Neural progenitor cell (in vitro differentiated cells): Measurements from ENCODE around the gene KLF13. TPM values are rescaled to one million over a fixed set of nuclear protein-coding genes. Genes with fewer than 3 reads are reported as not detected.

Source experiments
- DNase-seq: peaks from one replicate; pipeline ENCODE4 v3.0.0-alpha.2; 2016; ENCODE audit warnings: low spot score
- H2AFZ ChIP-seq: fragments of 200-600 bp; sonication (generic); replicated peaks from 2 replicates; pipeline ENCODE4 v1.6.1; 2016; ENCODE audit warnings: antibody characterized with exemption
- H3F3A ChIP-seq: fragments of 200-600 bp; sonication (generic); 2 replicates; pipeline ENCODE4 v1.6.1; 2016; ENCODE audit warnings: antibody characterized with exemption, low read depth
- H3K27ac ChIP-seq: fragments of 200-600 bp; sonication (generic); 2 replicates; pipeline ENCODE4 v1.5.1; 2016; ENCODE audit warnings: mild to moderate bottlenecking
- H3K27me3 ChIP-seq: fragments of 200-600 bp; sonication (generic); 2 replicates; pipeline ENCODE4 v1.6.1; 2016; ENCODE audit warnings: mild to moderate bottlenecking, moderate library complexity
- H3K36me3 ChIP-seq: fragments of 200-600 bp; sonication (generic); 2 replicates; pipeline ENCODE4 v1.5.1; 2016
- H3K4me1 ChIP-seq: fragments of 200-600 bp; sonication (generic); 2 replicates; pipeline ENCODE4 v1.6.1; 2016; ENCODE audit warnings: mixed run types
- H3K4me2 ChIP-seq: fragments of 200-600 bp; sonication (generic); 2 replicates; pipeline ENCODE4 v1.6.1; 2016
- H3K4me3 ChIP-seq: fragments of 200-600 bp; sonication (generic); 2 replicates; pipeline ENCODE4 v1.5.1; 2016
- H3K79me2 ChIP-seq: fragments of 200-600 bp; sonication (generic); 2 replicates; pipeline ENCODE4 v1.6.1; 2016; ENCODE audit warnings: low read depth
- H3K9ac ChIP-seq: fragments of 200-600 bp; sonication (generic); 2 replicates; pipeline ENCODE4 v1.6.1; 2016
- H3K9me3 ChIP-seq: fragments of 200-600 bp; sonication (generic); 2 replicates; pipeline ENCODE4 v1.5.1; 2016; ENCODE audit warnings: low read depth
- H4K20me1 ChIP-seq: fragments of 200-600 bp; sonication (generic); 2 replicates; pipeline ENCODE4 v1.6.1; 2016; ENCODE audit warnings: low read depth
- H3K27ac Mint-ChIP-seq: 3 replicates; pipeline ENCODE4 v1.8.0; 2021; ENCODE audit warnings: mixed read lengths
- H3K27me3 Mint-ChIP-seq: 2 replicates; pipeline ENCODE4 v1.8.0; 2022; ENCODE audit warnings: low read depth, mild to moderate bottlenecking, inconsistent platforms, moderate library complexity, mixed read lengths; ENCODE audit not compliant: insufficient read depth
- H3K36me3 Mint-ChIP-seq: 3 replicates; pipeline ENCODE4 v1.8.0; 2021; ENCODE audit warnings: mixed read lengths
- H3K4me1 Mint-ChIP-seq: 3 replicates; pipeline ENCODE4 v1.8.0; 2021; ENCODE audit warnings: mixed read lengths
- H3K4me3 Mint-ChIP-seq: 3 replicates; pipeline ENCODE4 v1.8.0; 2021; ENCODE audit warnings: mild to moderate bottlenecking, moderate library complexity, mixed read lengths
- H3K9me3 Mint-ChIP-seq: 3 replicates; pipeline ENCODE4 v1.8.0; 2020; ENCODE audit warnings: mixed read lengths
- CTCF ChIP-seq: fragments of 200-600 bp; sonication (generic); IDR thresholded peaks from 2 replicates; pipeline ENCODE4 v1.5.1; 2017; ENCODE audit warnings: antibody characterized with exemption, mild to moderate bottlenecking
- EZH2 ChIP-seq: fragments of 200-600 bp; sonication (generic); IDR thresholded peaks from 2 replicates; pipeline ENCODE4 v1.6.1; 2017; ENCODE audit warnings: antibody characterized with exemption, mild to moderate bottlenecking, moderate library complexity
- EZH2phosphoT487 ChIP-seq: fragments of 200-600 bp; sonication (generic); IDR thresholded peaks from 2 replicates; pipeline ENCODE4 v1.6.1; 2017; ENCODE audit warnings: antibody characterized with exemption
- total RNA-seq: library from RNA; depleted of rRNA; stranded (reverse); fragments of >200 nt; gene quantifications from 2 replicates; pipeline ENCODE4 v1.2.3, GENCODE V29; 2015; ENCODE audit warnings: low replicate concordance

The KLF13 gene
- total RNA-seq, 1 donor from 2014 or later = 11.9 TPM

GRCh38 chr15:31402511-31403056 is 75.9 kb downstream of the KLF13 start:
- H3F3A ChIP-seq = peaks cover 7% of the 10 kb centered on the region
- H4K20me1 ChIP-seq = no peaks in the 10 kb centered on the region
- H3K4me1 ChIP-seq = peaks cover 5% of the 10 kb centered on the region
- H3K36me3 ChIP-seq = no peaks in the 10 kb centered on the region
- H3K4me3 ChIP-seq = no peak overlapping the region
- no peak overlapping the region for H3K27ac ChIP-seq
- no peaks in the 10 kb centered on the region for H3K27me3 Mint-ChIP-seq
- TF ChIP-seq EZH2phosphoT487 (no peak), EZH2 (no peak), CTCF (no peak)
- peaks cover 5% of the 10 kb centered on the region for H3K4me1 Mint-ChIP-seq
- H3K79me2 ChIP-seq = no peaks in the 10 kb centered on the region
- no peaks in the 10 kb centered on the region for H3K36me3 Mint-ChIP-seq
- no peaks in the 10 kb centered on the region for H3K9me3 ChIP-seq
- H3K9ac ChIP-seq = no peak overlapping the region
- no peak for DNase-seq
- H3K27me3 ChIP-seq = no peaks in the 10 kb centered on the region
- no peak overlapping the region for H3K4me3 Mint-ChIP-seq
- no peak overlapping the region for H2AFZ ChIP-seq
- no peak overlapping the region for H3K4me2 ChIP-seq
- H3K27ac Mint-ChIP-seq = no peak overlapping the region
- no peaks in the 10 kb centered on the region for H3K9me3 Mint-ChIP-seq

- H3K4me3 Mint-ChIP-seq = no peak overlapping the region
- Histone ChIP-seq H3K4me2 (no peak overlapping the region), H3K27ac (no peak overlapping the region), H4K20me1 (no peaks in the 10 kb centered on the region), H3K9me3 (no peaks in the 10 kb centered on the region), H3K36me3 (no peaks in the 10 kb centered on the region), H3K27me3 (no peaks in the 10 kb centered on the region), H3K4me1 (peaks cover 1% of the 10 kb centered on the region), H3K4me3 (no peak overlapping the region), H2AFZ (no peak overlapping the region), H3F3A (peaks cover 1% of the 10 kb centered on the region), H3K79me2 (no peaks in the 10 kb centered on the region), H3K9ac (no peak overlapping the region)
- H3K4me1 Mint-ChIP-seq = peaks cover 4% of the 10 kb centered on the region
- H3K27me3 Mint-ChIP-seq = no peaks in the 10 kb centered on the region
- no peak overlapping the region for H3K27ac Mint-ChIP-seq
- H3K9me3 Mint-ChIP-seq = no peaks in the 10 kb centered on the region
- H3K36me3 Mint-ChIP-seq = no peaks in the 10 kb centered on the region
- no peak for TF ChIP-seq EZH2phosphoT487
- no peak for TF ChIP-seq EZH2
- no peak for TF ChIP-seq CTCF
- no peak for DNase-seq
Observed at GRCh38 chr15:31403096-31403495, 76.5 kb downstream of the KLF13 start.

- no peak overlapping the region for H3K4me3 Mint-ChIP-seq
- no peak overlapping the region for H3K27ac Mint-ChIP-seq
- no peak overlapping the region for H3K4me3 ChIP-seq
- H3K27me3 ChIP-seq = no peaks in the 10 kb centered on the region
- H3K4me1 Mint-ChIP-seq = peaks cover 4% of the 10 kb centered on the region
- H4K20me1 ChIP-seq = no peaks in the 10 kb centered on the region
- H3K4me2 ChIP-seq = no peak overlapping the region
- H3K9me3 ChIP-seq = no peaks in the 10 kb centered on the region
- no peaks in the 10 kb centered on the region for H3K36me3 Mint-ChIP-seq
- peaks cover 2% of the 10 kb centered on the region for H3K27me3 Mint-ChIP-seq
- H3K4me1 ChIP-seq = no peaks in the 10 kb centered on the region
- peaks cover 4% of the 10 kb centered on the region for H3K9me3 Mint-ChIP-seq
- H2AFZ ChIP-seq = no peak overlapping the region
- H3K9ac ChIP-seq = no peak overlapping the region
- H3K79me2 ChIP-seq = no peaks in the 10 kb centered on the region
- DNase-seq = no peak
- no peak overlapping the region for H3K27ac ChIP-seq
- TF ChIP-seq EZH2phosphoT487 = no peak
- no peak for TF ChIP-seq EZH2
- TF ChIP-seq CTCF = no peak
- no peaks in the 10 kb centered on the region for H3K36me3 ChIP-seq
- H3F3A ChIP-seq = no peaks in the 10 kb centered on the region
Observed at GRCh38 chr15:31403606-31404005, 77.0 kb downstream of the KLF13 start.
